ES-I3 (cell line): ENCODE results near the gene STPG1.

Source experiments
- H3K36me3 ChIP-seq: 2 replicates; pipeline ENCODE4 v1.6.1; 2013; ENCODE audit warnings: mild to moderate bottlenecking, low read length, control low read depth, moderate library complexity; ENCODE audit not compliant: insufficient read depth
- H3K4me1 ChIP-seq: 2 replicates; pipeline ENCODE4 v1.6.1; 2013; ENCODE audit warnings: mild to moderate bottlenecking, control low read depth, low read length; ENCODE audit not compliant: insufficient read depth
- H3K9ac ChIP-seq: 2 replicates; pipeline ENCODE4 v1.6.1; 2013; ENCODE audit warnings: low read depth, mild to moderate bottlenecking, low read length, moderate library complexity
- H3K9me3 ChIP-seq: 2 replicates; pipeline ENCODE4 v1.6.1; 2013; ENCODE audit warnings: mild to moderate bottlenecking, low read length, moderate library complexity; ENCODE audit not compliant: control insufficient read depth, insufficient read depth

STPG1 gene

GRCh38 chr1:24392604-24392946, 21.0 kb downstream of the STPG1 start:
- H3K9ac ChIP-seq: no peak overlapping the region
- H3K36me3 ChIP-seq: no peaks in the 10 kb centered on the region
- H3K4me1 ChIP-seq: peaks cover 19% of the 10 kb centered on the region
- H3K9me3 ChIP-seq: no peaks in the 10 kb centered on the region

- H3K9me3 ChIP-seq: no peaks in the 10 kb centered on the region
- H3K36me3 ChIP-seq: no peaks in the 10 kb centered on the region
- H3K4me1 ChIP-seq: peaks cover 19% of the 10 kb centered on the region
- H3K9ac ChIP-seq: no peak overlapping the region
Observed at GRCh38 chr1:24391882-24392603, 21.5 kb downstream of the STPG1 start.

GRCh38 chr1:24390924-24391782, 22.4 kb downstream of the STPG1 start:
- no peaks in the 10 kb centered on the region for H3K36me3 ChIP-seq
- H3K9ac ChIP-seq: no peak overlapping the region
- H3K4me1 ChIP-seq: peaks cover 19% of the 10 kb centered on the region
- no peaks in the 10 kb centered on the region for H3K9me3 ChIP-seq

GRCh38 chr1:24389231-24389678, 24.3 kb downstream of the STPG1 start:
- Histone ChIP-seq H3K9ac (no peak overlapping the region), H3K9me3 (no peaks in the 10 kb centered on the region), H3K36me3 (no peaks in the 10 kb centered on the region), H3K4me1 (peaks cover 19% of the 10 kb centered on the region)

- Histone ChIP-seq H3K36me3 (no peaks in the 10 kb centered on the region), H3K9me3 (no peaks in the 10 kb centered on the region), H3K9ac (no peak overlapping the region), H3K4me1 (peaks cover 12% of the 10 kb centered on the region)
Observed at GRCh38 chr1:24388331-24388885, 25.2 kb downstream of the STPG1 start.

- peaks cover 7% of the 10 kb centered on the region for H3K4me1 ChIP-seq
- no peak overlapping the region for H3K9ac ChIP-seq
- no peaks in the 10 kb centered on the region for H3K36me3 ChIP-seq
Observed at GRCh38 chr1:24387636-24388175, 25.9 kb downstream of the STPG1 start.

GRCh38 chr1:24386931-24387330, 26.7 kb downstream of the STPG1 start:
- H3K9me3 ChIP-seq: no peaks in the 10 kb centered on the region
- peaks cover 1% of the 10 kb centered on the region; the same call in 1 of the 2 replicates for H3K4me1 ChIP-seq
- no peaks in the 10 kb centered on the region for H3K36me3 ChIP-seq
- H3K9ac ChIP-seq: no peak overlapping the region

More at GRCh38 chr1:24387636-24388175, 25.9 kb downstream of the STPG1 start:
- no peaks in the 10 kb centered on the region for H3K9me3 ChIP-seq

- no peak overlapping the region; the same call in 1 of the 2 replicates for H3K9ac ChIP-seq
- H3K9me3 ChIP-seq: no peaks in the 10 kb centered on the region
- no peaks in the 10 kb centered on the region for H3K4me1 ChIP-seq
- no peaks in the 10 kb centered on the region for H3K36me3 ChIP-seq
Observed at GRCh38 chr1:24386241-24386640, 27.3 kb downstream of the STPG1 start.

- Histone ChIP-seq H3K9me3 (no peaks in the 10 kb centered on the region), H3K36me3 (no peaks in the 10 kb centered on the region), H3K4me1 (no peaks in the 10 kb centered on the region), H3K9ac (no peak overlapping the region)
Observed at GRCh38 chr1:24385160-24385940, 28.2 kb downstream of the STPG1 start.

GRCh38 chr1:24384251-24385090, 29.1 kb downstream of the STPG1 start:
- Histone ChIP-seq H3K9me3 (no peaks in the 10 kb centered on the region), H3K4me1 (no peaks in the 10 kb centered on the region), H3K9ac (no peak overlapping the region), H3K36me3 (no peaks in the 10 kb centered on the region)

- no peaks in the 10 kb centered on the region for H3K4me1 ChIP-seq
- H3K9ac ChIP-seq: no peak overlapping the region
- H3K36me3 ChIP-seq: no peaks in the 10 kb centered on the region
- no peaks in the 10 kb centered on the region for H3K9me3 ChIP-seq
Observed at GRCh38 chr1:24383381-24383940, 30.1 kb downstream of the STPG1 start.

- no peak overlapping the region for H3K9ac ChIP-seq
- no peaks in the 10 kb centered on the region for H3K9me3 ChIP-seq
- H3K36me3 ChIP-seq: no peaks in the 10 kb centered on the region
- H3K4me1 ChIP-seq: no peaks in the 10 kb centered on the region
Observed at GRCh38 chr1:24382165-24382577, 31.4 kb downstream of the STPG1 start.

- no peaks in the 10 kb centered on the region for H3K4me1 ChIP-seq
Observed at GRCh38 chr1:24381256-24381655, 32.3 kb downstream of the STPG1 start.

More at GRCh38 chr1:24381256-24381655, 32.3 kb downstream of the STPG1 start:
- Histone ChIP-seq H3K36me3 (no peaks in the 10 kb centered on the region), H3K9ac (no peak overlapping the region), H3K9me3 (no peaks in the 10 kb centered on the region)
